HEK293 (cell line): ENCODE data around the gene PTH2.

Source experiments
- CTCF ChIP-seq: fragments of 450-650 bp; formaldehyde crosslinking; IDR thresholded peaks from 2 replicates; pipeline ENCODE4 v1.5.1; 2016; ENCODE audit warnings: missing biosample characterization, missing genetic modification characterization
- HOXC10 ChIP-seq: sonication (generic); formaldehyde crosslinking; IDR thresholded peaks from 2 replicates; pipeline ENCODE4 v1.8.1; 2023; ENCODE audit warnings: mild to moderate bottlenecking, missing genetic modification reagents
- ZNF16 ChIP-seq: fragments of 450-650 bp; formaldehyde crosslinking; IDR thresholded peaks from 2 replicates; pipeline ENCODE4 v1.5.1; 2016; ENCODE audit warnings: low read depth, missing biosample characterization, missing genetic modification characterization
- ZNF202 ChIP-seq: fragments of 450-650 bp; formaldehyde crosslinking; IDR thresholded peaks from 2 replicates; pipeline ENCODE4 v1.5.1; 2016; ENCODE audit warnings: missing biosample characterization, missing genetic modification characterization, borderline replicate concordance
- ZNF280D ChIP-seq: fragments of 450-650 bp; formaldehyde crosslinking; IDR thresholded peaks from 2 replicates; pipeline ENCODE4 v1.5.1; 2016; ENCODE audit warnings: missing biosample characterization, missing genetic modification characterization
- ZNF292 ChIP-seq: fragments of 450-650 bp; formaldehyde crosslinking; IDR thresholded peaks from 2 replicates; pipeline ENCODE4 v1.5.1; 2016; ENCODE audit warnings: low read depth, missing biosample characterization, missing genetic modification characterization, borderline replicate concordance
- ZNF302 ChIP-seq: fragments of 450-650 bp; formaldehyde crosslinking; IDR thresholded peaks from 2 replicates; pipeline ENCODE4 v1.5.1; 2016; ENCODE audit warnings: missing biosample characterization, missing genetic modification characterization, low read depth
- ZNF354C ChIP-seq: fragments of 450-650 bp; formaldehyde crosslinking; IDR thresholded peaks from 2 replicates; pipeline ENCODE4 v1.5.1; 2016; ENCODE audit warnings: missing biosample characterization, missing genetic modification characterization, low read depth, borderline replicate concordance
- ZNF416 ChIP-seq: fragments of 450-650 bp; formaldehyde crosslinking; IDR thresholded peaks from 2 replicates; pipeline ENCODE4 v1.5.1; 2016; ENCODE audit warnings: missing biosample characterization, missing genetic modification characterization
- ZNF473 ChIP-seq: fragments of 450-650 bp; formaldehyde crosslinking; IDR thresholded peaks from 2 replicates; pipeline ENCODE4 v1.5.1; 2017; ENCODE audit warnings: missing biosample characterization, missing genetic modification characterization
- ZNF571 ChIP-seq: fragments of 450-650 bp; formaldehyde crosslinking; IDR thresholded peaks from 2 replicates; pipeline ENCODE4 v1.5.0; 2017; ENCODE audit warnings: missing biosample characterization, missing genetic modification characterization
- ZNF639 ChIP-seq: fragments of 450-650 bp; formaldehyde crosslinking; IDR thresholded peaks from 2 replicates; pipeline ENCODE4 v1.5.1; 2016; ENCODE audit warnings: missing biosample characterization, missing genetic modification characterization
- ZNF792 ChIP-seq: fragments of 450-650 bp; formaldehyde crosslinking; IDR thresholded peaks from 2 replicates; pipeline ENCODE4 v1.5.1; 2016; ENCODE audit warnings: missing biosample characterization, missing genetic modification characterization
- ZNF830 ChIP-seq: fragments of 450-650 bp; IDR thresholded peaks from 2 replicates; pipeline ENCODE4 v1.5.0; 2018; ENCODE audit warnings: missing biosample characterization, missing genetic modification characterization, low read depth, mild to moderate bottlenecking, moderate library complexity

- TF ChIP-seq ZNF16 (tag by site-specific recombination) (no peak), CTCF (tag by site-specific recombination) (no peak), ZNF292 (tag by site-specific recombination) (no peak), ZNF830 (no peak), HOXC10 (CRISPR knock-in tag) (no peak), ZNF302 (tag by site-specific recombination) (no peak), ZNF354C (tag by site-specific recombination) (no peak), ZNF416 (tag by site-specific recombination) (no peak), ZNF639 (no peak), ZNF473 (tag by site-specific recombination) (no peak), ZNF202 (tag by site-specific recombination) (no peak), ZNF280D (tag by site-specific recombination) (no peak), ZNF792 (tag by site-specific recombination) (no peak), ZNF571 (tag by site-specific recombination) (no peak)
Measured at GRCh38 chr19:49425178-49425577, 1.9 kb upstream of the PTH2 start, which contains the start of gene GFY.
